GM21576 (cell line): ENCODE data around the gene SH3BGR.
"Not testable (repeated sequence)": the region's sequence is repeated elsewhere in the genome, so short reads cannot be mapped to it uniquely, and the experiment has no call there.

Experiments used
- ATAC-seq: cut with Tn5 transposase; IDR thresholded peaks from one replicate; pipeline ENCODE4 v1.9.1; 2021; ENCODE audit warnings: mild to moderate bottlenecking, moderate library complexity; ENCODE audit not compliant: unreplicated experiment

SH3BGR gene

GRCh38 chr21:39538453-39539042, 86.8 kb downstream of the SH3BGR start:
- ATAC-seq, result no peak

GRCh38 chr21:39540367-39540766, 88.6 kb downstream of the SH3BGR start:
- ATAC-seq, result not testable (repeated sequence)

- ATAC-seq, result no peak
These were observed 91.0 kb downstream of the SH3BGR start for GRCh38 chr21:39542736-39543135.

GRCh38 chr21:39546522-39546921, 94.8 kb downstream of the SH3BGR start:
- no peak for ATAC-seq

GRCh38 chr21:39552856-39553255, 101.1 kb downstream of the SH3BGR start:
- no peak for ATAC-seq

- no peak for ATAC-seq
These were observed 101.6 kb downstream of the SH3BGR start for GRCh38 chr21:39553331-39553730.

- no peak for ATAC-seq
These were observed 104.3 kb downstream of the SH3BGR start for GRCh38 chr21:39555911-39556590.

GRCh38 chr21:39559511-39559910, 107.7 kb downstream of the SH3BGR start:
- no peak for ATAC-seq

- ATAC-seq, result no peak
These were observed 109.4 kb downstream of the SH3BGR start for GRCh38 chr21:39561140-39561539.

GRCh38 chr21:39562791-39563770, 111.3 kb downstream of the SH3BGR start:
- ATAC-seq, result no peak

- ATAC-seq, result no peak
These were observed 112.4 kb downstream of the SH3BGR start for GRCh38 chr21:39564200-39564599.
